Spinal cord (tissue), 10 donors: ENCODE data around the gene ACOX3. TPM values are rescaled to one million over a fixed set of nuclear protein-coding genes. Genes with fewer than 3 reads are reported as not detected.

Source experiments
- DNase-seq, 6 donors: peaks; one replicate each; pipeline versions ENCODE4 v3.0.0 to v3.0.0-alpha.2; 2013 to 2015; ENCODE audit warnings: low spot score in 6 of 6, low read depth in 4 of 6
- H3K27ac ChIP-seq: one replicate; pipeline ENCODE4 v1.5.1; 2013; ENCODE audit warnings: low read depth, low read length, control low read depth
- H3K27me3 ChIP-seq: one replicate; pipeline ENCODE4 v1.6.1; 2013; ENCODE audit warnings: low read length; ENCODE audit not compliant: control insufficient read depth, insufficient read depth
- H3K36me3 ChIP-seq: one replicate; pipeline ENCODE4 v1.6.1; 2013; ENCODE audit warnings: low read length; ENCODE audit not compliant: control insufficient read depth, insufficient read depth
- H3K4me1 ChIP-seq: one replicate; pipeline ENCODE4 v1.6.1; 2013; ENCODE audit warnings: low read length; ENCODE audit not compliant: control insufficient read depth, insufficient read depth
- H3K4me3 ChIP-seq: one replicate; pipeline ENCODE4 v1.5.1; 2013; ENCODE audit warnings: low read depth, low read length, control low read depth
- H3K9me3 ChIP-seq: one replicate; pipeline ENCODE4 v1.6.1; 2013; ENCODE audit warnings: low read length; ENCODE audit not compliant: control insufficient read depth, insufficient read depth
- WGBS: methylation state at CpG from one replicate; pipeline ENCODE4 v1.1.5; 2013; ENCODE audit warnings: missing lambda C conversion rate; ENCODE audit not compliant: insufficient coverage; 5-methylcytosine and 5-hydroxymethylcytosine counted together
- polyA plus RNA-seq, 2 donors: library from polyadenylated mRNA; unstranded; fragments of 120-200 nt; gene quantifications; one replicate each; pipeline ENCODE4 v1.2.1, GENCODE V29; 2013; ENCODE audit not compliant: insufficient read length in 2 of 2
- total RNA-seq, 2 donors: library from RNA; depleted of rRNA in 1 of 2; stranded (reverse); fragments of 120-200 nt in 1 of 2; fragments of >200 nt in 1 of 2; gene quantifications; one replicate each; pipeline versions ENCODE4 v1.2.3 to v1.2.4, GENCODE V29; 2013 to 2014
- donor health status: healthy.

The ACOX3 gene
- total and polyA plus RNA-seq, 4 donors: 21.2 to 28.7 (median 23.6) TPM

- no peak for DNase-seq
- WGBS: 79% methylated on average over 12 of the region's 14 CpGs
Observed at GRCh38 chr4:8402640-8403039, 37.9 kb downstream of the ACOX3 start.

GRCh38 chr4:8402181-8402597, 38.3 kb downstream of the ACOX3 start:
- H3K27me3 ChIP-seq: no peaks in the 10 kb centered on the region
- H3K36me3 ChIP-seq: peaks cover 69% of the 10 kb centered on the region
- H3K4me1 ChIP-seq: peaks cover 21% of the 10 kb centered on the region
- no peaks in the 10 kb centered on the region for H3K9me3 ChIP-seq
- 79% methylated on average over 7 of the region's 11 CpGs for WGBS
- peak in 1 of 6 donors; percentile 39 for DNase-seq
- H3K4me3 ChIP-seq: no peak overlapping the region
- no peak overlapping the region for H3K27ac ChIP-seq

More at GRCh38 chr4:8402640-8403039, 37.9 kb downstream of the ACOX3 start:
- Histone ChIP-seq H3K36me3 (peaks cover 69% of the 10 kb centered on the region), H3K9me3 (no peaks in the 10 kb centered on the region), H3K4me1 (peaks cover 21% of the 10 kb centered on the region), H3K27me3 (no peaks in the 10 kb centered on the region), H3K27ac (no peak overlapping the region), H3K4me3 (no peak overlapping the region)

- 92% methylated on average over 10 of the region's 10 CpGs for WGBS
- H3K27me3 ChIP-seq: no peaks in the 10 kb centered on the region
- peaks cover 73% of the 10 kb centered on the region for H3K36me3 ChIP-seq
Observed at GRCh38 chr4:8401665-8402064, 38.9 kb downstream of the ACOX3 start.

GRCh38 chr4:8400632-8401325, 39.7 kb downstream of the ACOX3 start:
- H3K9me3 ChIP-seq: no peaks in the 10 kb centered on the region
- WGBS: 93% methylated on average over 5 of the region's 13 CpGs
- DNase-seq: no peak
- peaks cover 21% of the 10 kb centered on the region for H3K4me1 ChIP-seq
- H3K36me3 ChIP-seq: peaks cover 74% of the 10 kb centered on the region
- no peak overlapping the region for H3K4me3 ChIP-seq
- H3K27me3 ChIP-seq: no peaks in the 10 kb centered on the region
- no peak overlapping the region for H3K27ac ChIP-seq

More at GRCh38 chr4:8401665-8402064, 38.9 kb downstream of the ACOX3 start:
- no peaks in the 10 kb centered on the region for H3K9me3 ChIP-seq
- no peak overlapping the region for H3K4me3 ChIP-seq
- no peak overlapping the region for H3K27ac ChIP-seq
- H3K4me1 ChIP-seq: peaks cover 21% of the 10 kb centered on the region
- DNase-seq: no peak

GRCh38 chr4:8399298-8399697, 41.2 kb downstream of the ACOX3 start:
- Histone ChIP-seq H3K9me3 (no peaks in the 10 kb centered on the region), H3K36me3 (peaks cover 70% of the 10 kb centered on the region), H3K27ac (no peak overlapping the region), H3K27me3 (no peaks in the 10 kb centered on the region), H3K4me3 (no peak overlapping the region), H3K4me1 (peaks cover 28% of the 10 kb centered on the region)
- WGBS: 86% methylated on average over 15 of the region's 15 CpGs
- DNase-seq: no peak

- H3K27ac ChIP-seq: no peak overlapping the region
- H3K27me3 ChIP-seq: no peaks in the 10 kb centered on the region
- WGBS: 94% methylated on average over 9 of the region's 9 CpGs
- H3K4me1 ChIP-seq: peaks cover 37% of the 10 kb centered on the region
- no peak for DNase-seq
- H3K4me3 ChIP-seq: no peak overlapping the region
- H3K9me3 ChIP-seq: no peaks in the 10 kb centered on the region
- peaks cover 64% of the 10 kb centered on the region for H3K36me3 ChIP-seq
Observed at GRCh38 chr4:8398347-8398746, 42.2 kb downstream of the ACOX3 start.

GRCh38 chr4:8396762-8397406, 43.6 kb downstream of the ACOX3 start:
- DNase-seq: peak in 1 of 6 donors; percentile 39
- Histone ChIP-seq H3K27me3 (no peaks in the 10 kb centered on the region), H3K4me1 (peaks cover 36% of the 10 kb centered on the region), H3K9me3 (no peaks in the 10 kb centered on the region), H3K4me3 (no peak overlapping the region), H3K27ac (no peak overlapping the region), H3K36me3 (peaks cover 64% of the 10 kb centered on the region)
- 93% methylated on average over 23 of the region's 27 CpGs for WGBS

GRCh38 chr4:8395504-8396296, 44.8 kb downstream of the ACOX3 start:
- DNase-seq: no peak
- WGBS: 87% methylated on average over 10 of the region's 12 CpGs
- Histone ChIP-seq H3K4me3 (no peak overlapping the region), H3K27me3 (no peaks in the 10 kb centered on the region), H3K4me1 (peaks cover 27% of the 10 kb centered on the region), H3K9me3 (no peaks in the 10 kb centered on the region), H3K36me3 (peaks cover 57% of the 10 kb centered on the region), H3K27ac (no peak overlapping the region)

GRCh38 chr4:8394806-8395205, 45.7 kb downstream of the ACOX3 start:
- H3K27me3 ChIP-seq: no peaks in the 10 kb centered on the region
- no peaks in the 10 kb centered on the region for H3K9me3 ChIP-seq
- WGBS: 47% methylated on average over 12 of the region's 12 CpGs
- no peak overlapping the region for H3K4me3 ChIP-seq
- peak in 2 of 6 donors; percentile 49 to 58 for DNase-seq
- H3K36me3 ChIP-seq: peaks cover 61% of the 10 kb centered on the region
- peaks cover 27% of the 10 kb centered on the region for H3K4me1 ChIP-seq
- H3K27ac ChIP-seq: peak overlapping the region; percentile 25
